GM19372 (cell line): ENCODE data around the gene UBE2V1.
"Not testable (repeated sequence)": the region's sequence is repeated elsewhere in the genome, so short reads cannot be mapped to it uniquely, and the experiment has no call there.

Source experiments
- ATAC-seq: cut with Tn5 transposase; IDR thresholded peaks from one replicate; pipeline ENCODE4 v1.9.1; 2021; ENCODE audit warnings: mild to moderate bottlenecking, low read depth, moderate library complexity; ENCODE audit not compliant: unreplicated experiment

The UBE2V1 gene

GRCh38 chr20:50099113-50099512, 13.8 kb downstream of the UBE2V1 start:
- ATAC-seq: no peak

- ATAC-seq: no peak
Observed at GRCh38 chr20:50098259-50098658, 14.7 kb downstream of the UBE2V1 start.

- ATAC-seq: no peak
Observed at GRCh38 chr20:50097843-50098242, 15.1 kb downstream of the UBE2V1 start.

GRCh38 chr20:50096237-50096636, 16.7 kb downstream of the UBE2V1 start:
- ATAC-seq: no peak

- no peak for ATAC-seq
Observed at GRCh38 chr20:50095476-50096078, 17.4 kb downstream of the UBE2V1 start.

GRCh38 chr20:50094522-50094921, 18.4 kb downstream of the UBE2V1 start:
- no peak for ATAC-seq

GRCh38 chr20:50093240-50093639, 19.7 kb downstream of the UBE2V1 start:
- no peak for ATAC-seq

- no peak for ATAC-seq
Observed at GRCh38 chr20:50092436-50092835, 20.5 kb downstream of the UBE2V1 start.

- ATAC-seq: no peak
Observed at GRCh38 chr20:50089787-50090177, 23.2 kb downstream of the UBE2V1 start.

GRCh38 chr20:50089140-50089786, 23.7 kb downstream of the UBE2V1 start:
- ATAC-seq: no peak

GRCh38 chr20:50088022-50088421, 24.9 kb downstream of the UBE2V1 start:
- ATAC-seq: no peak

GRCh38 chr20:50085481-50086365, 27.2 kb downstream of the UBE2V1 start:
- no peak for ATAC-seq

- ATAC-seq: no peak
Observed at GRCh38 chr20:50085146-50085480, 27.8 kb downstream of the UBE2V1 start.

- ATAC-seq: no peak
Observed at GRCh38 chr20:50083034-50083433, 29.9 kb downstream of the UBE2V1 start.

- ATAC-seq: not testable (repeated sequence)
Observed at GRCh38 chr20:50082056-50082455, 30.9 kb downstream of the UBE2V1 start.

GRCh38 chr20:50077818-50078601, 34.9 kb downstream of the UBE2V1 start:
- ATAC-seq: no peak

GRCh38 chr20:50073500-50073899, 39.5 kb downstream of the UBE2V1 start:
- no peak for ATAC-seq

GRCh38 chr20:50071039-50071888, 41.7 kb downstream of the UBE2V1 start:
- ATAC-seq: no peak

- no peak for ATAC-seq
Observed at GRCh38 chr20:50070361-50070760, 42.6 kb downstream of the UBE2V1 start.
